Activated CD4-positive, CD25-positive, alpha-beta regulatory T cell (primary cell): ENCODE measurements around the gene RPP25.
A peak's percentile ranks its signal among the peaks of the same experiment; 100 is the strongest.
"Not testable (repeated sequence)": the region's sequence is repeated elsewhere in the genome, so short reads cannot be mapped to it uniquely, and the experiment has no call there.

Experiments used
- DNase-seq, 4 experiments: peaks; one replicate each; lab custom pipeline; 2025; lab: John Stamatoyannopoulos, UW

Gene RPP25

DNA sequence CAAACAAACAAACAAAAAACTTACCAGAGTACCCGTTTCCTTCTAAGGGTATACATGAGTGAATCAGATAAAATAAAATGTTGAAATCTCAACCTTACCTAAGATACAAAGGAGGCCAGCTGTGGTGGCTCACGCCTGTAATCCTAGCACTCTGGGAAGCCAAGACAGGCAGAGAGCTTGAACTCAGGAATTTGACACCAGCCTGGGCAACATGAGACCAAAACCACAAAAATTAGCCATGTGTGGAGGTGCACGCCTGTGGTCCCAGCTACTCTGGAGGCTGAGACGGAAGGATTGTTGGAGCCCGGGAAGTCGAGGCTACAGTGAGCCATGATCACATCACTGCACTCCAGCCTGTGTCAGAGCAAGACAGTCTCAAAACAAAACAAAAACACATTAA is 38.9 kb downstream of the RPP25 start:
- no peak for DNase-seq

DNA sequence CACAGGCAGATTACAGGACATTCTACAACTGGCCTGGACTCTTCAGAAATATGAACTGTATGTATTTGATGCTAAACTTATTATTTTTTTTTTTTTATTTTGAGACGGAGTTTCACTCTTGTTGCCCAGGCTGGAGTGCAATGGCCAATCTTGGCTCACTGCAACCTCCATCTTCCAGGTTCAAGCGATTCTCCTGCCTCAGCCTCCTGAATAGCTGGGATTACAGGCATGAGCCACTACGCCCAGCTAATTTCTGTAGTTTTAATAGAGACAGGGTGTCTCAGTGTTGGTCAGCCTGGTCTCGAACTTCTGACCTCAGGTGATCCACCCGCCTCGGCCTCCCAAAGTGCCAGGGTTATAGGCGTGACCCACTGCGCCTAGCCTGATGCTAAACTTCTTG is 42.8 kb downstream of the RPP25 start:
- DNase-seq = not testable (repeated sequence)

DNA sequence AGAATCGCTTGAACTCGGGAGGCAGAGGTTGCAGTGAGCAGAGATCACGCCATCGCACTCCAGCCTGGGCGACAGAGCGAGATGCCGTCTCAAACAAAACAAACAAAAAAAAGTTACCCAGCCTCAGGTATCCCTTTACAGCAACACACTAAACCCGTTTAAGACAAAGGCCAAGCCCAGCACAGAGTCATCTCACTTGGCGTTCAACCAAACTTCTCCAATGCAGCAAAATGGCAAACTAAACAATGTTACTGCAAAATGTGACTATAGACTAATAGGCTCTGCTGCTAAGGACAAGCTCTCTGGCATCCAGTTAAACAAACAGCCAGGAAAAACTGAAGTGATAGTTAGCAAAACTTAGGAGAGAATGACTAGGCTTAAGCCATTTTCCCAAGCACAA is 43.5 kb downstream of the RPP25 start:
- no peak for DNase-seq

DNA sequence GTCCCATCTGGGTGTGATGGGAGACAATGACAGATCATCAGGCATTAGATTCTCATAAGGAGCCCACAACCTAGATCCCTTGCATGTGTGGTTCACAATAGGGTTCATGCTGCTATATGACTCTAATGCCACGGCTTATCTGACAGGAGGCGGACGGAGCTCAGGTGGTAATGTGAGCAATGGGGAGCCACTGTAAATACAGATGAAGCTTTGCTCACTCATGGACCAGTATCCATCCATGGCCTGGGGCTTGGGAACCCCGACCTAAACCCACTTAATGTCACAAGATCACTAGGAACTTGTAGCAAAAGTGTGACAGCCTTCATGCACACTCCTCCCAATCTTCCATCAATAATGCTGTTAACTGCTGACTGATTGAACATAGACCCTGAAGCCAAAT is 47.9 kb downstream of the RPP25 start:
- DNase-seq = no peak

DNA sequence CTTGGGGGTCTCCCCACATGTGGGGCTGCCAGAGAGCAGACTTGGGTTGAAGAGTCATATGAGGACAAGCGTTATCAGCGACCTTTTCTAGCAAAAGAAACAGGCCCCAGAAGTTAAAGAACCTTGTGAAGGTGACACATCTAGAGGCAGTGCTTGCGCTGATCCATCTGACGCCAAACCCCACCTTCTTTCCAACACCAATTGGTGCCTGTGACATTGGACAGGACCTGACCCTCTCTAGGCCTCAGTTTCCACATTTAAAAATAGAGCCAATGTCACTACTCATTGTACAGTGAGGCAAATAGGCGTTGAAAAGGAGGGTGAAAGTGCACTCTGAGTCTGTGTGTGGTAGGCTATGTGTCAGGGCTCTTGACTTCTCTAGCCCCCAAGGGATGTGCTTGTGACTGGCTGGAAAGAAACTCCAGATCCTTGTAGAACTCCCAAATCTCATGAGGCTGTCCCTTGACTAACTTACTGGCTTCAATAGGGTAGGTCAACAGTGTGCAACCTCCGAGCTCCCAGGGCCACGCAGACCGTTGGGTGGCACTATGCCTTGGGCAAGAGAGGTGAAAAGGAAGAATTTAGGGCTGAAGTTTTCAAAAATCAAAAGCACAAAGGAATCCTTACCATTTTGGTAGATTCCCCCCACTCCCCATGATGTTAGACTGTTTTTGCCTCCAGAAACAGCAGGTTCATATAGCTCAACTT is 49.3 kb downstream of the RPP25 start:
- DNase-seq = no peak

DNA sequence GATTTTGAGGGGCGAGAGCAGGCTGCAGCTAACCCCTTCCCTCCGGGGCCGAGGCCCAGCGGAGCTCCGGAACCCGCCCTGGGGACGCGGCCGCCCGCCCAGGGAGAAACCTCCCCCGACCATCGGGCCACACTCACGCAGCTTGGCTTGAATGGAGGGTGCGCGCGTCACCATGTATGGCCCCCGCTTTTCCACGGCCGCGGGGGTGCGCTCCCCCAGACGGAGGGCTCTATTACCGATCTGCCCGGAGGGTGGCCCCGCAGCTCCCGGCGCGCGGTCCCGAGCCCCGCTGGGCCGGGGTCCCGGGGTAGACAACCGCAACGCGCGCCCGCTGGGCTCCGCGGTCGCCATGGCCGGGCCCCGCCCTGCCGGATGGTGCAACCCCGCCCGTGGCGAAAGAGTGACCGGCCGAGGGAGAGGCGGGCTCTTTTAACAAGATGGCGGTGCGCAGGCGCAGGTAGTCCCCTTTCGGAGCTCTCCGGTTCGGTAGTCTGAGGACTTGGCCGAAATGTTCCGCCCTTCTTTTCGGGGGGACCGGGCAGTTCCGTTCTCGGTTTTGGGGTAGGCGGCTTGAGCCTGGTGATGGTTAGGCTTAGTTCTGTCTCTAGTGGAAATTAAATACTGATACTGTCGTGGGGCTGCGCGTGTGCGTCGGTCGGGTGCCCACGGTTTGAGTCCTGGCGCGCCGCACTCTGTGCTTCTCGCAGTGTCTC is 50.0 kb downstream of the RPP25 start, which contains the start of gene FAM219B:
TSS of gene FAM219B (minus strand) at position 402 of the 713 bp plus-strand sequence. CDS start at position 351, 51 bp downstream.
- DNase-seq = peak; percentile 40 to 58 (median 48)

DNA sequence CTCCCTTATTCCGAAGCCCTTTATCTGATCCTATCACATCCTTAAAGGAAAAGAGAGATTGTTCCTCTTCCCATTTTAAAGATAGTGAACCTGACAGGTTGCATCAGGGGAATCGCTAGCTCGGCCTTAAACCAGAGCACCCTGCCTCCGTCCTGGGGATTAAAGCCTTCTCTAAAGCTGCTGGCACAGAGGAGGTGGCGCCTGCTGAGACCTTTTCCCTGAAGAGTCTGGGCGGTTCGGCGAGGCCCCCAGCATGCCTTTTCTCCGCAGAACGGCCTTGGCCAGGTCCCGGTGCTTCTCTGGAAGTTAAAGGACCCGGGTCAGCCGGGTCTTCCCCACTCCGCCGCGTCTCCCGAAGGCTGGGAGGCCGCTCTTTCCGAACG is 50.5 kb downstream of the RPP25 start:
- DNase-seq = peak in 1 of 4 experiments; percentile 22
